Measurements from ENCODE around the gene DHCR24. TPM values are rescaled to one million over a fixed set of nuclear protein-coding genes. Genes with fewer than 3 reads are reported as not detected.

DHCR24 gene
- total RNA-seq, 2 experiments from 2014 or later, result 121 to 187 TPM

- Mint-ChIP-seq H3K27me3 (no peaks in the 10 kb centered on the region), H3K9me3 (ENCODE audit: low read depth) (no peaks in the 10 kb centered on the region), H3K4me1 (no peaks in the 10 kb centered on the region), H3K27ac (no peak overlapping the region), H3K36me3 (peaks cover 1% of the 10 kb centered on the region), H3K4me3 (no peak overlapping the region)
- DNase-seq, result peak; percentile 32
- CTCF ChIA-PET, result no interaction called here
- no peak for ATAC-seq
Measured at GRCh38 chr1:54842206-54842915, 44.6 kb downstream of the DHCR24 start.

GRCh38 chr1:54839824-54840223, 47.2 kb downstream of the DHCR24 start:
- ATAC-seq (no peak), DNase-seq (no peak)
- Mint-ChIP-seq H3K4me1 (no peaks in the 10 kb centered on the region), H3K36me3 (peaks cover 1% of the 10 kb centered on the region), H3K27ac (no peak overlapping the region), H3K9me3 (ENCODE audit: low read depth) (no peaks in the 10 kb centered on the region), H3K27me3 (peaks cover 4% of the 10 kb centered on the region), H3K4me3 (no peak overlapping the region)
- CTCF ChIA-PET, result no interaction called here

- Mint-ChIP-seq H3K27ac (no peak overlapping the region), H3K9me3 (ENCODE audit: low read depth) (no peaks in the 10 kb centered on the region), H3K27me3 (peaks cover 8% of the 10 kb centered on the region), H3K4me3 (no peak overlapping the region), H3K4me1 (no peaks in the 10 kb centered on the region), H3K36me3 (peaks cover 1% of the 10 kb centered on the region)
- peak; percentile 32 for DNase-seq
- CTCF ChIA-PET, result no interaction called here
- no peak for ATAC-seq
Measured at GRCh38 chr1:54838565-54839180, 48.3 kb downstream of the DHCR24 start.

GRCh38 chr1:54837002-54837853, 49.8 kb downstream of the DHCR24 start:
- Mint-ChIP-seq H3K27me3 (peaks cover 15% of the 10 kb centered on the region), H3K9me3 (ENCODE audit: low read depth) (no peaks in the 10 kb centered on the region), H3K4me3 (no peak overlapping the region), H3K4me1 (no peaks in the 10 kb centered on the region), H3K36me3 (peaks cover 1% of the 10 kb centered on the region), H3K27ac (no peak overlapping the region)
- CTCF ChIA-PET, result no interaction called here
- DNase-seq (no peak), ATAC-seq (no peak)

GRCh38 chr1:54836594-54836993, 50.4 kb downstream of the DHCR24 start:
- CTCF ChIA-PET, result no interaction called here

GRCh38 chr1:54835970-54836369, 51.0 kb downstream of the DHCR24 start:
- Mint-ChIP-seq H3K4me1 (no peaks in the 10 kb centered on the region), H3K4me3 (no peak overlapping the region), H3K27me3 (peaks cover 18% of the 10 kb centered on the region), H3K9me3 (ENCODE audit: low read depth) (no peaks in the 10 kb centered on the region), H3K27ac (no peak overlapping the region), H3K36me3 (peaks cover 3% of the 10 kb centered on the region)
- DNase-seq (no peak), ATAC-seq (no peak)
- CTCF ChIA-PET, result interaction anchor here (1.4 kb wide), 1 partner anchor 114 kb away, joined by 3 read pairs; no protein-coding TSS in a partner anchor

More at GRCh38 chr1:54836594-54836993, 50.4 kb downstream of the DHCR24 start:
- DNase-seq (no peak), ATAC-seq (no peak)
- peaks cover 1% of the 10 kb centered on the region for H3K36me3 Mint-ChIP-seq
- H3K9me3 Mint-ChIP-seq (ENCODE audit: low read depth), result no peaks in the 10 kb centered on the region
- no peaks in the 10 kb centered on the region for H3K4me1 Mint-ChIP-seq
- H3K27ac Mint-ChIP-seq, result no peak overlapping the region
- no peak overlapping the region for H3K4me3 Mint-ChIP-seq
- H3K27me3 Mint-ChIP-seq, result peaks cover 16% of the 10 kb centered on the region

- Mint-ChIP-seq H3K36me3 (peaks cover 3% of the 10 kb centered on the region), H3K4me3 (no peak overlapping the region), H3K27ac (no peak overlapping the region), H3K4me1 (no peaks in the 10 kb centered on the region), H3K9me3 (ENCODE audit: low read depth) (no peaks in the 10 kb centered on the region), H3K27me3 (peaks cover 18% of the 10 kb centered on the region)
- ATAC-seq (no peak), DNase-seq (no peak)
- CTCF ChIA-PET, result interaction anchor here (1.4 kb wide), 1 partner anchor 115 kb away, joined by 3 read pairs; no protein-coding TSS in a partner anchor
Measured at GRCh38 chr1:54835131-54835898, 51.7 kb downstream of the DHCR24 start.

- CTCF ChIA-PET, result interaction anchor here (1.7 kb wide), 1 partner anchor 33 kb away, joined by 3 read pairs; the partner anchor contains the start of gene TTC22
- no peak overlapping the region for H3K4me3 Mint-ChIP-seq
- H3K4me1 Mint-ChIP-seq, result no peaks in the 10 kb centered on the region
- no peaks in the 10 kb centered on the region for H3K9me3 Mint-ChIP-seq (ENCODE audit: low read depth)
- no peak for ATAC-seq
- DNase-seq, result no peak
- peaks cover 3% of the 10 kb centered on the region for H3K36me3 Mint-ChIP-seq
- H3K27me3 Mint-ChIP-seq, result peaks cover 18% of the 10 kb centered on the region
- H3K27ac Mint-ChIP-seq, result no peak overlapping the region
Measured at GRCh38 chr1:54834007-54834541, 52.9 kb downstream of the DHCR24 start.

GRCh38 chr1:54833121-54833520, 53.9 kb downstream of the DHCR24 start:
- no peak for DNase-seq
- Mint-ChIP-seq H3K9me3 (ENCODE audit: low read depth) (peaks cover 2% of the 10 kb centered on the region), H3K27ac (no peak overlapping the region), H3K4me1 (no peaks in the 10 kb centered on the region), H3K27me3 (peaks cover 18% of the 10 kb centered on the region), H3K36me3 (peaks cover 6% of the 10 kb centered on the region), H3K4me3 (no peak overlapping the region)
- no peak for ATAC-seq
- CTCF ChIA-PET, result interaction anchor here (1.7 kb wide), 1 partner anchor 32 kb away, joined by 3 read pairs; the partner anchor contains the start of gene TTC22

GRCh38 chr1:54826226-54826816, 60.7 kb downstream of the DHCR24 start:
- H3K36me3 Mint-ChIP-seq, result peaks cover 25% of the 10 kb centered on the region
- CTCF ChIA-PET, result interaction anchor here (1.0 kb wide), 1 partner anchor 25 kb away, joined by 3 read pairs; no protein-coding TSS in a partner anchor
- peaks cover 7% of the 10 kb centered on the region for H3K27me3 Mint-ChIP-seq
- H3K9me3 Mint-ChIP-seq (ENCODE audit: low read depth), result peaks cover 20% of the 10 kb centered on the region
- no peaks in the 10 kb centered on the region for H3K4me1 Mint-ChIP-seq
- H3K4me3 Mint-ChIP-seq, result no peak overlapping the region
- ATAC-seq (no peak), DNase-seq (no peak)
- H3K27ac Mint-ChIP-seq, result no peak overlapping the region

- H3K27me3 Mint-ChIP-seq, result peaks cover 10% of the 10 kb centered on the region
- H3K36me3 Mint-ChIP-seq, result peaks cover 25% of the 10 kb centered on the region
- H3K27ac Mint-ChIP-seq, result no peak overlapping the region
- CTCF ChIA-PET, result interaction anchor here (1.0 kb wide), 1 partner anchor 24 kb away, joined by 3 read pairs; no protein-coding TSS in a partner anchor
- DNase-seq, result no peak
- no peak for ATAC-seq
- no peaks in the 10 kb centered on the region for H3K4me1 Mint-ChIP-seq
- no peak overlapping the region for H3K4me3 Mint-ChIP-seq
- H3K9me3 Mint-ChIP-seq (ENCODE audit: low read depth), result peaks cover 20% of the 10 kb centered on the region
Measured at GRCh38 chr1:54825696-54826095, 61.3 kb downstream of the DHCR24 start.

GRCh38 chr1:54823670-54824069, 63.3 kb downstream of the DHCR24 start:
- peaks cover 3% of the 10 kb centered on the region for H3K4me1 Mint-ChIP-seq
- H3K4me3 Mint-ChIP-seq, result no peak overlapping the region
- ATAC-seq (no peak), DNase-seq (no peak)
- H3K27me3 Mint-ChIP-seq, result peaks cover 12% of the 10 kb centered on the region
- no peak overlapping the region for H3K27ac Mint-ChIP-seq
- H3K9me3 Mint-ChIP-seq (ENCODE audit: low read depth), result peaks cover 19% of the 10 kb centered on the region
- CTCF ChIA-PET, result interaction anchor here (1.2 kb wide), 1 partner anchor 14 kb away, joined by 3 read pairs; no protein-coding TSS in a partner anchor
- H3K36me3 Mint-ChIP-seq, result peaks cover 23% of the 10 kb centered on the region

All from activated CD8-positive, alpha-beta memory T cell treated with anti-CD3 and anti-CD28 coated beads, Interleukin-2, amount 10 ng/mL, durations not matched to agents 7 days and 5 days (primary cell).